Measurements from ENCODE around the gene PLGRKT.
"Not testable (repeated sequence)": the region's sequence is repeated elsewhere in the genome, so short reads cannot be mapped to it uniquely, and the experiment has no call there.

PLGRKT gene

DNA sequence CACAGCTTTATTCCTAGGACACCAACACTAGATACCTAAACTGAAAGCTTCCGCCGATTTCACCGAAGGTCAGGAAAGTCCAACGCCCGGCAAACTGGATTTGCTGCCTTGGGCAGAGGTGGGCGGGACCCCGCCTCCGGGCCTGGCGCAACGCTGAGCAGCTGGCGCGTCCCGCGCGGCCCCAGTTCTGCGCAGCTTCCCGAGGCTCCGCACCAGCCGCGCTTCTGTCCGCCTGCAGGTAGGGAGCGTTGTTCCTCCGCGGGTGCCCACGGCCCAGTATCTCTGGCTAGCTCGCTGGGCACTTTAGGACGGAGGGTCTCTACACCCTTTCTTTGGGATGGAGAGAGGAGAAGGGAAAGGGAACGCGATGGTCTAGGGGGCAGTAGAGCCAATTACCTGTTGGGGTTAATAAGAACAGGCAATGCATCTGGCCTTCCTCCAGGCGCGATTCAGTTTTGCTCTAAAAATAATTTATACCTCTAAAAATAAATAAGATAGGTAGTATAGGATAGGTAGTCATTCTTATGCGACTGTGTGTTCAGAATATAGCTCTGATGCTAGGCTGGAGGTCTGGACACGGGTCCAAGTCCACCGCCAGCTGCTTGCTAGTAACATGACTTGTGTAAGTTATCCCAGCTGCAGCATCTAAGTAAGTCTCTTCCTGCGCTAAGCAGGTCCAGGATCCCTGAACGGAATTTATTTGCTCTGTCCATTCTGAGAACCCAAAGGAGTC is 12.8 kb upstream of the PLGRKT start, which contains the start of gene CD274:
Gene CD274, plus strand, starts transcription at position 184 of the 733 bp plus-strand sequence. CDS start 5,572 bp downstream, outside the sequence.
- DNase-seq (ENCODE audit: low read depth) = peak; percentile 88

DNA sequence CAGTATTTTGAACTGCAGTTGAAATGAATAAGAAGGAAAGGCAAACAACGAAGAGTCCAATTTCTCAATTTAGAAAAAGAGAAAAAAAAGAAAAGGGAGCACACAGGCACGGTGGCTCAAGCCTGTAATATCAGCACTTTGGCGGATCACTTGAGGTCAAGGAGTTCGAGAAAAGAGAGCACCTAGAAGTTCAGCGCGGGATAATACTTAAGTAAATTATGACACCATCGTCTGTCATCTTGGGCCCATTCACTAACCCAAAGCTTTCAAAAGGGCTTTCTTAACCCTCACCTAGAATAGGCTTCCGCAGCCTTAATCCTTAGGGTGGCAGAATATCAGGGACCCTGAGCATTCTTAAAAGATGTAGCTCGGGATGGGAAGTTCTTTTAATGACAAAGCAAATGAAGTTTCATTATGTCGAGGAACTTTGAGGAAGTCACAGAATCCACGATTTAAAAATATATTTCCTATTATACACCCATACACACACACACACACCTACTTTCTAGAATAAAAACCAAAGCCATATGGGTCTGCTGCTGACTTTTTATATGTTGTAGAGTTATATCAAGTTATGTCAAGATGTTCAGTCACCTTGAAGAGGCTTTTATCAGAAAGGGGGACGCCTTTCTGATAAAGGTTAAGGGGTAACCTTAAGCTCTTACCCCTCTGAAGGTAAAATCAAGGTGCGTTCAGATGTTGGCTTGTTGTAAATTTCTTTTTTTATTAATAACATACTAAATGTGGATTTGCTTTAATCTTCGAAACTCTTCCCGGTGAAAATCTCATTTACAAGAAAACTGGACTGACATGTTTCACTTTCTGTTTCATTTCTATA is 12.0 kb upstream of the PLGRKT start:
- no peak for DNase-seq (ENCODE audit: low read depth)

DNA sequence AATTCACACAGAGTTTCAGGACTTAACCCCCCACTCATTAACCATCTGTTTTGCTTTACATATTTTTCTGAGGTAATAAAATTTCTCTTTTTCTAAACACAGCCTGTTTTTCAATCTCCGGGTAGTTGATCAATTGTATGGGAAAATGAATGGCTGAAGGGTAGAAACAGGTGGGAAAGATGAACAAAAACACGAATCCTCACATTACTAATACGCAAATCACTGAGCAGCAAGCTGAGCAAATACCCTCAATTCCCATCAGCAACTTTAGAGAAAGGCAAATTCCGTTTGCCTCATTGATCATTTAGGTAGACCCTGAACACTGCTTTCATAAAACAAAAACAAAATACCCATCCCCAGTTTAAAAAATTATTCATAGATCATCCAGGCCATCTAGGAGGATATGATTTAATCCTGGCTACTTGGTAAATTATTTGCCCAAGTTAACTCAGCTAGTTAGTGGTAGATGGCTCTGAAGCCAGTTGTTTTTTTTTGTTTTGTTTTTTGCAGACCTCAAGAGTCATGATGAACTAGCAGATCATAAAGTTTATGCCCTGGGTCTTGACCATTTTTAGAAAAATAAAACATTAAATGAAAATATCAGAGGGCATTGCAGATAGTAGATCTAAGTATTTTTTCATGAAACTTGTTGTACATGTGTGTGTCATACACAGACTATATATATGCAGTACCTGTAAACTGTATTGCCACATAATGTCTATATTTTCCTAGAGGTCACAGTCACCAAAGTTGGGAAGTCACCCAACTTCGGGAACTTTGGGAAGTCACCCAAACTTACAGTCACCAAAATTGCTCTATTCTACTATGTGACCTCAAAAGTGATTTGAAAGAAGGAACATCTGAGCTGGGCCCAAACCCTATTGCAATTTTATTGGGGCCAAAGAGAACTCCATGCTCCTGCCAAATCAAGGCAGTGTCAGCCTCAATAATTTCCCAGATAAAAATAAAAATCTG is 11.0 kb upstream of the PLGRKT start:
- no peak for DNase-seq (ENCODE audit: low read depth)

DNA sequence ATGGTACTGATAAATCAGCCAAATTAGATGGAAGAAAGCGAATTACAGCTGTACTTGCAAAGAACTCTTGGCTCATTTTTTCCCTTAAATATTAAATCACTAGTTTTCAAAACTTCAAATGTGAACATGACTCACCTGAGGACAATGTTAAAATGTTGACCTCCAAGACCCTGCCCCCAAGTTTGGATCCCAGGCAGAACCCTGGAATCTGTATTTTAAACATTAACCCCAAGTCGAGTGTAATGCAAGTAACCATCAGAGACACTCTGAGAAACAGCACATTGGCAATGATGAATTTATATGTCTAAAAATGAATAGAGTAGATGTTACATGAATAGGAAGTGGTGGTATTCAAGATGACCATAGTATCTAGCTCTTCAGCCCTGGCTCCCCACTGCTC is 10.3 kb upstream of the PLGRKT start:
- DNase-seq (ENCODE audit: low read depth) = no peak

DNA sequence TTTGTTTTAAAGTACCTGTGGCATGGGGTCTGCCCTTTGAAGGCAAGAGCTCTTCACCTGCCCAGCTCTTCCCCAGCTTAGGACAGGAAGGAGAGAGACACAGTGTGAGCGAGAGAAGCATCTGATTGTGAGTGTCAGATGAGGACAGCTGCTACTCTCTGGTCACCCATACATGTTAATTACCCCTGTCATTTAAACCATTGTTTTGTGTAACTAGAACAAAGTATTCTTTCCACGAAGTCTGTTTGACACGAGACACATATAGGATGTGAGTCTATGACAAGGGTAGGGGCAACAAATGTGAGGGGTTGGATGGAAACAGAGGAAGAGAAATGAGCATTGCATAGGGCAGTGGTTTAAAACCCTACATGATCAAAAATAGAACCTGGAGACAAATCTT is 9.6 kb upstream of the PLGRKT start:
- DNase-seq (ENCODE audit: low read depth) = no peak

- no peak for DNase-seq (ENCODE audit: low read depth)
Observed at GRCh38 chr9:5446451-5447236, 8.9 kb upstream of the PLGRKT start.

DNA sequence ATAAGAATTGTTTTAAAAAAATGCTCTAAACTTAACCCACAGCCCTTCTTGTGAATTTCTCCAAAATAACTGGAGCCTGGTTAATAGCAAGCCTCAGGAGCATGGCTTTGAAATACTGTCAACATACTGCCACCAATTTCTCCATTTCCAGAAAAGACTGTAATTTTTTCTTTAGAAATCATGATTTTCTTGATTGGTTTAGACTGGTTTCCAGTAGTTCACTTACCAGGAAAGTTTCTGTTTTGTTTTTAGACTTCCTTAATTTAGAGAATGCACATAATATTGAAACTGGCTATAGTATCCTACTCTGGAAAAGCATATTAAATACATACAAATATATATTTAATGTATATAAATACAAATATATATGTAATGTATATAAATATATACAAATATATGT is 8.2 kb upstream of the PLGRKT start:
- DNase-seq (ENCODE audit: low read depth) = no peak

DNA sequence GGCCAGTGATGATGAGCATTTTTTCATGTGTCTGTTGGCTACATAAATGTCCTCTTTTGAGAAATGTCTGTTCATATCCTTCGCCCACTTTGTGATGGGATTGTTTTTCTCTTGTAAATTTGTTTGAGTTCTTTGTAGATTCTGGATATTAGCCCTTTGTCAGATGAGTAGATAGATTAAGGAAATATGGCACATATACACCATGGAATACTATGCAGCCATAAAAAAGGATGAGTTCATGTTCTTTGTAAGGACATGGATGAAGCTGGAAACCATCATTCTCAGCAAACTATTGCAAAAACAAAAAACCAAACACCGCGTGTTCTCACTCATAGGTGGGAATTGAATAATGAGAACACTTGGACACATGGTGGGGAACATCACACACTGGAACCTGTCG is 7.4 kb upstream of the PLGRKT start:
- DNase-seq (ENCODE audit: low read depth) = not testable (repeated sequence)

- no peak for DNase-seq (ENCODE audit: low read depth)
Observed at GRCh38 chr9:5443850-5444249, 6.1 kb upstream of the PLGRKT start.

DNA sequence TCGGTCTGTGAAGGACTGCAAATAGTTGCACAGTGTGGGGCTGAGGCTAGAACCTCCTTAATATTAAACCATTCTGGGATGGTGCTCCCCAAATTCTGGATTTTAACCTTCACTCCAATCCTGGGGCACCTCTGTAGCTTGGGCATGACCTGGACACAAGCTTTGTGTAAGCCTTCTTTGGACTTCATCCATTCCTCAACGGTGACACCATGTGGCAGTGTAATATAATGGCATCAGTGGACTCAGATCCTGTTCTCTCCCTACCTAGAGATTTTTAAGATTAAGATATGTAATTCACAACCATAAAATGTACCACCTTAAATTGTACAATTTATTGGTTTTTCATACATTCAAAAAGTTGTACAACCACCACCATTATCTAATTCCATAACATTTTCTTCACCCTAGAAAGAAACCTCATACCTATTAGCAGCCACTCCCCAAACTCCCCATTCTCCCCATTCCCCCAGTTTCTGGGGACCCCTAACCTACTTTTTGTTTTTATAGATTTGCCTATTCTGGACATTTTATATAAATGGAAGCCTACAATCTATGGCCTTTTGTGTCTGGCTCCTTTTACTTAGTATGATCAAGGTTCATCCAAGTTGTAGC is 4.8 kb upstream of the PLGRKT start:
- no peak for DNase-seq (ENCODE audit: low read depth)

- DNase-seq (ENCODE audit: low read depth) = no peak
Observed at GRCh38 chr9:5441043-5441442, 3.3 kb upstream of the PLGRKT start.

GRCh38 chr9:5440426-5440825 is 2.7 kb upstream of the PLGRKT start:
- DNase-seq (ENCODE audit: low read depth) = no peak

DNA sequence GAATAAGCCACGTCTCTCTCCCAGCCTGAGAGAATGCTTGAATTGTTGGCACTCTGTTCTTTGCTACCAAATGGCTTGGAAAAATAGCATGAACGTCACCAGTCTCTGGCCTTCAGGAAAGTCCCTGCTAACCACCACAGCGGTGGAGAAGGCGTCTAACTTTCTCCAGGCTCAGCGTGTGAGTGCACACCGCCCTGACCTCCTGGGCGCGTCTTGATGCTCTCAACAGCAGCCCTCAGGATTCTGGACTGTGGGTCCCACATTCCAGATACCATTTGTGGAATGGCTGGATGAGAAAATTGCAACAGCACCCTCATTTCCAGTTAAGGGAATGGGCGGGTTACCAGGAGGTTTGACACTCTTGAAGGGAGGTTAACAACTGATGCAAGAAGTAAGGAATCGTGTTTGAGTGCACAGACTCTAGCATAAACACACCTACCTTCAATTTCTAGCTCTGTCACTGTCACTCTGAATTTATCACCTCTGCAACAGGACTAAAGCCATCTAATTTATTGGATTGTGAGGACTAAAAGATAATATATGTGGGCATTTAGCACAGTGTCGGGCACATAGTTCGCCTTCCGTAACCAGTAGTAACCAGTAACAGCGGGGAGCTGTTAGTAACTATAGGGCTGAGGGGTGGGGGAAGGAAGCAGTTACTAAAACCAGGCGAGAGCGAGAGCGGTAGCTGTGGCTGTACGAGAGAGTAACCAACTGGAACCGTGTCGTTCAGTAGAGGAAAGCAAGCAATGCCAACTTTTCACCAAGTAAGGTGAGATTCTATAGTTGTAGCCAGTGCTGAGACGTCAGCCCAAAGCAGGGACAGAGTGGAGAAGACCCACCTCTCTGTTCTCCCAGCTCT is 807 bp upstream of the PLGRKT start:
- DNase-seq (ENCODE audit: low read depth) = peak; percentile 56

DNA sequence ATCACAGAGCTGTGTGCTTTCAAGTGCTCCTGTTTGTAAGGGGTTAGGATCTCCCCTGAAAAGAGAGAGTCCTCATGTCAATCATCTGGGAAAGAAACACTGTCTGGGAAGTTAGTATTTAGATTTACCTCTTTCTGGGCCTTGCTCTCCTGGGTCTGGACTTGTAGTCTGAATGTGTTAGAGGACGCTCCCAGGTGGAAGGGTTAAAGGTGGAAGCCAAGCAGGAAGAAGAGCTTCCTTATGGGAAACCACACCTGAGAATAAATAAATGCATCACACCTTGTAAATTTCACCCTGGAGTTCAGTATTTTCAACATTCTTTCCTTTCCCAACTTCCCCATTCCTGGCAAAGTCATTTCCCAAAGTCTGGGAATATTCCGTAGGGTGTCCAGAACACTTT is 1.3 kb downstream of the PLGRKT start:
- no peak for DNase-seq (ENCODE audit: low read depth)

- DNase-seq (ENCODE audit: low read depth) = no peak
Observed at GRCh38 chr9:5435912-5436311, 1.8 kb downstream of the PLGRKT start.

- DNase-seq (ENCODE audit: low read depth) = not testable (repeated sequence)
Observed at GRCh38 chr9:5433841-5434810, 3.6 kb downstream of the PLGRKT start.

- DNase-seq (ENCODE audit: low read depth) = not testable (repeated sequence)
Observed at GRCh38 chr9:5433328-5433727, 4.4 kb downstream of the PLGRKT start.

- DNase-seq (ENCODE audit: low read depth) = not testable (repeated sequence)
Observed at GRCh38 chr9:5432890-5433289, 4.8 kb downstream of the PLGRKT start.

DNA sequence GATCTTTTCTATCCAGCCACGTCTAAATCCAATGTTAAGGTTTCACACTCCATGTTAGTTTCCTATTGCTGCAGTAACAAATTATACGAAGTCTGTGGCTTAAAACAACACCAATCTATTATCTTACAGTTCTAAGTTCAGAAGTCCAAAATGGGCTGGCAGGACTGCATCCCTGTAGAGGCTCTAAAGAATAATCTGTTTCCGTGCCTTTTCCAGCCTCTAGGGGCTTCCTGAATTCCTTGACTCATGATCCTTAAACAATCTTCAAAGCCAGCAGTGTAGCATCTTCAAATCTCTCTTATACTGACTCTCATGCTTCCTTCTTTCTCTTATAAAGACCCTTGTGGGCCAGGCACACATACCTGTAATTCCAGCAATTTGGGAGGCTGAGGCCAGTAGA is 6.8 kb downstream of the PLGRKT start:
- no peak for DNase-seq (ENCODE audit: low read depth)
